PC-9 (cell line): ENCODE data around the gene CEP85L. TPM values are rescaled to one million over a fixed set of nuclear protein-coding genes. Genes with fewer than 3 reads are reported as not detected.

ENCODE experiments used
- BruUV-seq: library from RNA; stranded (reverse); fragments of 400-500 nt; replicated peaks from 2 replicates; lab custom pipeline; 2021; lab: Mats Ljungman, UMichigan
- CTCF ChIA-PET: fragments of 300-600 bp; sonication (Branson Sonifier 250); formaldehyde crosslinking; loops from one replicate; lab custom pipeline; 2022; ENCODE audit warnings: antibody characterized with exemption; lab: Charles Lee
- POLR2A ChIA-PET: fragments of 300-600 bp; sonication (Branson Sonifier 250); formaldehyde crosslinking; loops from one replicate; lab custom pipeline; 2022; ENCODE audit warnings: antibody characterized with exemption; ENCODE audit not compliant: unreplicated experiment; lab: Charles Lee
- DNase-seq, 2 experiments: peaks; one replicate each; pipeline versions ENCODE4 v3.0.0 to v3.0.0-alpha.2; 2015 to 2022; ENCODE audit warnings: mixed read lengths in 1 of 2
- H2AFZ ChIP-seq: fragments of 200-600 bp; sonication (generic); 2 replicates; pipeline ENCODE4 v1.8.1; 2017; ENCODE audit warnings: antibody characterized with exemption
- H3F3A ChIP-seq: fragments of 200-600 bp; sonication (generic); 2 replicates; pipeline ENCODE4 v1.8.1; 2017; ENCODE audit warnings: antibody characterized with exemption, mild to moderate bottlenecking, low read depth; ENCODE audit not compliant: insufficient read depth
- H3K27ac ChIP-seq: fragments of 200-600 bp; sonication (generic); 2 replicates; pipeline ENCODE4 v1.6.1; 2016; ENCODE audit warnings: mixed run types
- H3K27me3 ChIP-seq: fragments of 200-600 bp; sonication (generic); 2 replicates; pipeline ENCODE4 v1.6.1; 2016; ENCODE audit warnings: low read depth, mixed run types; ENCODE audit not compliant: insufficient read depth
- H3K36me3 ChIP-seq: fragments of 200-600 bp; sonication (generic); 2 replicates; pipeline ENCODE4 v1.6.1; 2016; ENCODE audit warnings: low read depth, mixed run types
- H3K4me1 ChIP-seq: fragments of 200-600 bp; sonication (generic); replicated peaks from 2 replicates; pipeline ENCODE4 v1.6.1; 2016; ENCODE audit warnings: mixed run types; ENCODE audit not compliant: insufficient read depth
- H3K4me2 ChIP-seq: fragments of 200-600 bp; sonication (generic); 2 replicates; pipeline ENCODE4 v1.6.1; 2017; ENCODE audit warnings: mixed run types
- H3K4me3 ChIP-seq: fragments of 200-600 bp; sonication (generic); 2 replicates; pipeline ENCODE4 v1.6.1; 2016; ENCODE audit warnings: mixed run types
- H3K79me2 ChIP-seq: fragments of 200-600 bp; sonication (generic); 2 replicates; pipeline ENCODE4 v1.6.1; 2017; ENCODE audit warnings: low read depth, mixed run types
- H3K9me2 ChIP-seq: fragments of 200-600 bp; sonication (generic); 2 replicates; pipeline ENCODE4 v1.8.1; 2017; ENCODE audit warnings: mild to moderate bottlenecking; ENCODE audit not compliant: insufficient read depth
- H3K9me3 ChIP-seq: fragments of 200-600 bp; sonication (generic); 2 replicates; pipeline ENCODE4 v1.8.1; 2016; ENCODE audit warnings: low read depth; ENCODE audit not compliant: insufficient read depth
- H4K20me1 ChIP-seq: fragments of 200-600 bp; sonication (generic); 2 replicates; pipeline ENCODE4 v1.8.1; 2017; ENCODE audit not compliant: insufficient read depth
- CTCF ChIP-seq: fragments of 200-600 bp; sonication (generic); conservative IDR thresholded peaks from 2 replicates; pipeline ENCODE4 v1.6.1; 2017; ENCODE audit warnings: mixed run types, antibody characterized with exemption, mild to moderate bottlenecking, moderate library complexity
- EZH2 ChIP-seq: fragments of 200-600 bp; sonication (generic); IDR thresholded peaks from 2 replicates; pipeline ENCODE4 v1.8.0; 2017; ENCODE audit warnings: antibody characterized with exemption, low read depth
- intact Hi-C: fragments of 100-400 bp; cut with micrococcal nuclease; formaldehyde crosslinking; loops from one replicate; pipeline ENCODE4 v1.10.0; 2022; ENCODE audit not compliant: unreplicated experiment
- total RNA-seq: library from RNA; stranded (reverse); gene quantifications from 2 replicates; pipeline ENCODE4 v1.2.3, GENCODE V29; 2021

The CEP85L gene
- total RNA-seq, 1 experiment from 2014 or later: 3.0 TPM

DNA sequence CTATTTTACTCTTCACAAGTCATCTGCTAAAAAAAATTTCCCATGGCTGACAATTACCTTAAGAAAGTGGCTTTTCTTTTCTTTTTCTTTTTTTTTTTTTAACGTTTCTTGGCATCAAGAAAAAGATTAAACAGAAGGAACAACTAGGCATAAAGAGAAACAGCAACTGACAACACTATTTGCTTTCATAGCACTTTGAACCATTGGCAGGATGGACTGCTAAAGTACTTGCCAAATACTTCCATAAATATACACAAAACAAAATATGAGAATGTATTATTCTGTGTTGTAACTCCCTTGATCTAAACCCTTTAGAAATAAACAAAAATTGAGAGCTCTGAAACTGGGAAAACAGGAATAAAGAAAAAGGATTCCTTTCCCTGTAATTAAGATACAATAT, 123.3 kb downstream of the CEP85L start:
- no peak overlapping the region for H2AFZ ChIP-seq
- H3K9me3 ChIP-seq: no peaks in the 10 kb centered on the region
- BruUV-seq: no TSS peak
- intact Hi-C loops: no loop called here
- ChIA-PET POLR2A (no interaction called here), CTCF (no interaction called here)
- H3K4me2 ChIP-seq: no peak overlapping the region
- H3K4me1 ChIP-seq: no peaks in the 10 kb centered on the region
- DNase-seq: no peak
- H3K36me3 ChIP-seq: no peaks in the 10 kb centered on the region
- peaks cover 2% of the 10 kb centered on the region; the same call in 1 of the 2 replicates for H3F3A ChIP-seq
- H3K4me3 ChIP-seq: no peak overlapping the region
- H3K27ac ChIP-seq: no peak overlapping the region
- H4K20me1 ChIP-seq: peaks cover 6% of the 10 kb centered on the region
- H3K79me2 ChIP-seq: no peaks in the 10 kb centered on the region
- no peaks in the 10 kb centered on the region for H3K27me3 ChIP-seq
- no peaks in the 10 kb centered on the region for H3K9me2 ChIP-seq
- TF ChIP-seq EZH2: no peak

DNA sequence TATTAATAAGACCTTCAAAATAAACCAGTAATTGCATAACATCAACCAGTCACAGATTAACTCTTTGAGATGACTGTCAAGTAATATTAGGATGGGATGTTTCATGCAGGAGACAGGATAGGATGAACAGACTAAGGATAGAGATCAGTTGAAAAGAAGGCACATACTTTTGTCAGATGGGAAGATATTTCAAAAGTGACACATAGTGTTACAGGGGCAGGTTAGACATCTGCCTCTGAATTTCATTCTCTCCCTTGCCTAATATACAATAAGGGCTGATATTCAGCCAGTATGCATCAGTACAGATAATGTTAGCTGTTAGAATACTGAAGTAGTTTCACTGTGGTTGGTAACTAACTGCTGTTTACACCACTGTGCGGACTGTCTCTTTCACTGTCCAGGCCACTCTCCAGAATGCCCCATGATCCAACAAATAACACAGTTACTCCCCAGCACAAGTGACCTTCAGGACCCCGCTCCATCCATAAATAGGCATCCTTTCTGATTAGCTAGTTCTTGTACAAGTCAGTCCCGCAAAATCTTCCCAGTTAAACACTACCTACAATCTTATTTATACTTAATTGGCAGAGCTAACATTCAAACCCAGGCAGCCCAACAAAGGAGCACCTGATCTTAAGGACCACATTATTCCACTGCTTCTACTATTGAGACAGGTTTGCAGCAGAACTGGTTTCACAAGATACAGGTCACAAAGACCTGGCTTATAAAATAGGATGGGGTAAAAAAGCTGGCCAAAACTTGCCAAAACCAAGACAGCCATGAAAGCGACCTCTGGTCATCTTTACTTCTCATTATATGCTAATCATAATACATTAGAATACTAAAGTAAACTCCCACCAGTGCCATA, 125.2 kb downstream of the CEP85L start:
- Histone ChIP-seq H3K27ac (no peak overlapping the region), H3K36me3 (no peaks in the 10 kb centered on the region), H3F3A (peaks cover 5% of the 10 kb centered on the region; the same call in 1 of the 2 replicates), H3K4me3 (no peak overlapping the region), H4K20me1 (peaks cover 6% of the 10 kb centered on the region), H3K9me2 (no peaks in the 10 kb centered on the region), H3K27me3 (no peaks in the 10 kb centered on the region), H3K9me3 (no peaks in the 10 kb centered on the region), H3K79me2 (no peaks in the 10 kb centered on the region), H2AFZ (no peak overlapping the region), H3K4me2 (no peak overlapping the region), H3K4me1 (no peaks in the 10 kb centered on the region)
- intact Hi-C loops: no loop called here
- ChIA-PET POLR2A (no interaction called here), CTCF (no interaction called here)
- TF ChIP-seq EZH2 (no peak), CTCF (no peak)
- no TSS peak for BruUV-seq
- no peak for DNase-seq

DNA sequence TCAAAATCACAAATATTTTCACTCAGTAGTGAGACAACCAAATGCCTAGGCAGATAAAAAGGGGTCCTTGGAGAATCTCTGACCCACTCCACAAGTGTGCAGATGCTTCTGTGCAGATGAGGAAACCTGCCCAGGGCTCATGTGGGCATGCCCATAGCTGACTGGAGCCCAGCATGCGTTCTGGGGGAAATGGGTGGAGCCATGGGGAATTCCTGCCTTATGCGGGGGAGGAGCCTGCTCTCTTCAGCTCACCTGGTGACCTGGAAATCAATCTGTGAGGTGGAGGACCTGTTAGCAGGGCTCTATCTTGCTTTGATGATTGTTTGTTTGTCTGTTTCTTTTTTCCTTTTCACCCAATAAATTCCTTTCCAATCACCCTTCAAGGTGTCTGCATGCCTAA, 126.7 kb downstream of the CEP85L start:
- no peaks in the 10 kb centered on the region; the same call in none of the 2 replicates for H4K20me1 ChIP-seq
- no peaks in the 10 kb centered on the region for H3K9me3 ChIP-seq
- no peak overlapping the region for H2AFZ ChIP-seq
- H3K9me2 ChIP-seq: no peaks in the 10 kb centered on the region
- no peaks in the 10 kb centered on the region for H3K4me1 ChIP-seq
- H3F3A ChIP-seq: peaks cover 5% of the 10 kb centered on the region; the same call in 1 of the 2 replicates
- DNase-seq: no peak
- BruUV-seq: no TSS peak
- H3K79me2 ChIP-seq: no peaks in the 10 kb centered on the region
- H3K4me2 ChIP-seq: no peak overlapping the region
- no peaks in the 10 kb centered on the region for H3K36me3 ChIP-seq
- H3K4me3 ChIP-seq: no peak overlapping the region
- intact Hi-C loops: no loop called here
- TF ChIP-seq EZH2 (no peak), CTCF (no peak)
- CTCF ChIA-PET: no interaction called here
- POLR2A ChIA-PET: no interaction called here
- H3K27ac ChIP-seq: no peak overlapping the region
- H3K27me3 ChIP-seq: no peaks in the 10 kb centered on the region
